ENCODE measurements around the gene ADCY4. TPM values are rescaled to one million over a fixed set of nuclear protein-coding genes. Genes with fewer than 3 reads are reported as not detected.
A peak's percentile ranks its signal among the peaks of the same experiment; 100 is the strongest.

ADCY4 gene
- total and polyA plus RNA-seq, 2 of the 13 experiments (the other 11 are each of a cell fraction or from before 2014, with no cell fraction given) = 0.03 TPM; not detected in 1

DNA sequence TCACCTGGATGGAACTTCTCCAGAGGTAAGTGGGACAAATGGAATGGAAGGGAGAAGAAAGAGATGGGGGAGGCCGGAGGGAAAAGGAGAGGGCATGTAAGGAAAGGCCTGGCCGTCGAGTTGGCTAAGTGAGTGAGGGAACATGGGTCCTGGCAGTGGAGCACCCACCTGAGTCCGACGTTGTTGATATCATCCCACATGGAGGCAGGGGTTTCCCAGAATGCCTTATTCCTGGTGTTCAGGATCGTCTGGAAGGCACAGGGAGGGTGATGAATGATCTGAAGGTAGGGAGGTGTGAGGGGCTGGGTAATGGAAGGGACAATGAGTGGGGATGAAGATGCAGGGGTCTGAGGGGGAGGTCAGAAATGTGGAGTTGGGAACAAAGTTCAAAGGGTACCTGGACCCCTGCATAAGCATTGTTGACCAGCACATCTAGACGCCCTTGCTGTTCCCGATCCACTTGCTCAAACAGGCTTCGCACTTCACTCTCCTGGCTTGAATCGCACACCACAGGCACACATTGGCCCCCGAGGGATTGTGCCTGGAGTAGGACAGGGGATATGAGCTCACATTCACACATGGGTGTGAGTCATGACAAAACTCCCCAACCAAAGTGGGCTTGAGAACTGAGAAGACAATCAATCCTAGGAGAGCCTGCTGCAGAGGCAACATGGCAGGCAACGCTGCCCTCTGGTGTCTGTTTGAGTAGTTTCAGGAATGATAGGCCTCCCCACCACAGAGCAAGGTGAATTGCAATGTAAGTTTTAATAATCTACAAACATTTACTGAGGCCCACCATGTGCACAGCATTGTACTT is 38.3 kb downstream of the ADCY4 start (continued):
- TF ChIP-seq, protein P1, sequence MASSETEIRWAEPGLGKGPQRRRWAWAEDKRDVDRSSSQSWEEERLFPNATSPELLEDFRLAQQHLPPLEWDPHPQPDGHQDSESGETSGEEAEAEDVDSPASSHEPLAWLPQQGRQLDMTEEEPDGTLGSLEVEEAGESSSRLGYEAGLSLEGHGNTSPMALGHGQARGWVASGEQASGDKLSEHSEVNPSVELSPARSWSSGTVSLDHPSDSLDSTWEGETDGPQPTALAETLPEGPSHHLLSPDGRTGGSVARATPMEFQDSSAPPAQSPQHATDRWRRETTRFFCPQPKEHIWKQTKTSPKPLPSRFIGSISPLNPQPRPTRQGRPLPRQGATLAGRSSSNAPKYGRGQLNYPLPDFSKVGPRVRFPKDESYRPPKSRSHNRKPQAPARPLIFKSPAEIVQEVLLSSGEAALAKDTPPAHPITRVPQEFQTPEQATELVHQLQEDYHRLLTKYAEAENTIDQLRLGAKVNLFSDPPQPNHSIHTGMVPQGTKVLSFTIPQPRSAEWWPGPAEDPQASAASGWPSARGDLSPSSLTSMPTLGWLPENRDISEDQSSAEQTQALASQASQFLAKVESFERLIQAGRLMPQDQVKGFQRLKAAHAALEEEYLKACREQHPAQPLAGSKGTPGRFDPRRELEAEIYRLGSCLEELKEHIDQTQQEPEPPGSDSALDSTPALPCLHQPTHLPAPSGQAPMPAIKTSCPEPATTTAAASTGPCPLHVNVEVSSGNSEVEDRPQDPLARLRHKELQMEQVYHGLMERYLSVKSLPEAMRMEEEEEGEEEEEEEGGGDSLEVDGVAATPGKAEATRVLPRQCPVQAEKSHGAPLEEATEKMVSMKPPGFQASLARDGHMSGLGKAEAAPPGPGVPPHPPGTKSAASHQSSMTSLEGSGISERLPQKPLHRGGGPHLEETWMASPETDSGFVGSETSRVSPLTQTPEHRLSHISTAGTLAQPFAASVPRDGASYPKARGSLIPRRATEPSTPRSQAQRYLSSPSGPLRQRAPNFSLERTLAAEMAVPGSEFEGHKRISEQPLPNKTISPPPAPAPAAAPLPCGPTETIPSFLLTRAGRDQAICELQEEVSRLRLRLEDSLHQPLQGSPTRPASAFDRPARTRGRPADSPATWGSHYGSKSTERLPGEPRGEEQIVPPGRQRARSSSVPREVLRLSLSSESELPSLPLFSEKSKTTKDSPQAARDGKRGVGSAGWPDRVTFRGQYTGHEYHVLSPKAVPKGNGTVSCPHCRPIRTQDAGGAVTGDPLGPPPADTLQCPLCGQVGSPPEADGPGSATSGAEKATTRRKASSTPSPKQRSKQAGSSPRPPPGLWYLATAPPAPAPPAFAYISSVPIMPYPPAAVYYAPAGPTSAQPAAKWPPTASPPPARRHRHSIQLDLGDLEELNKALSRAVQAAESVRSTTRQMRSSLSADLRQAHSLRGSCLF (CRISPR knock-in tag; IDR thresholded peaks at IDR 0.05; ENCODE audit: borderline replicate concordance) = no peak
- TF ChIP-seq ATF1 (CRISPR knock-in tag; IDR thresholded peaks at IDR 0.05) (no peak), ZNF737 (CRISPR knock-in tag; IDR thresholded peaks at IDR 0.05; ENCODE audit: borderline replicate concordance) (peak; percentile 64; the same call in 1 of the 2 replicates), RORA (CRISPR knock-in tag; IDR thresholded peaks at IDR 0.05) (no peak), PCBP1 (IDR thresholded peaks at IDR 0.05; ENCODE audit: borderline replicate concordance, low read depth, low read length) (no peak), KDM3A (CRISPR knock-in tag; IDR thresholded peaks at IDR 0.05; ENCODE audit: low read depth) (0 out of 2 replicates have a peak, but pooled peaks have one; percentile 49), HIVEP1 (CRISPR knock-in tag; IDR thresholded peaks at IDR 0.05) (0 out of 2 replicates have a peak, but pooled peaks have one; percentile 37)
- TF ChIP-seq, protein P2, sequence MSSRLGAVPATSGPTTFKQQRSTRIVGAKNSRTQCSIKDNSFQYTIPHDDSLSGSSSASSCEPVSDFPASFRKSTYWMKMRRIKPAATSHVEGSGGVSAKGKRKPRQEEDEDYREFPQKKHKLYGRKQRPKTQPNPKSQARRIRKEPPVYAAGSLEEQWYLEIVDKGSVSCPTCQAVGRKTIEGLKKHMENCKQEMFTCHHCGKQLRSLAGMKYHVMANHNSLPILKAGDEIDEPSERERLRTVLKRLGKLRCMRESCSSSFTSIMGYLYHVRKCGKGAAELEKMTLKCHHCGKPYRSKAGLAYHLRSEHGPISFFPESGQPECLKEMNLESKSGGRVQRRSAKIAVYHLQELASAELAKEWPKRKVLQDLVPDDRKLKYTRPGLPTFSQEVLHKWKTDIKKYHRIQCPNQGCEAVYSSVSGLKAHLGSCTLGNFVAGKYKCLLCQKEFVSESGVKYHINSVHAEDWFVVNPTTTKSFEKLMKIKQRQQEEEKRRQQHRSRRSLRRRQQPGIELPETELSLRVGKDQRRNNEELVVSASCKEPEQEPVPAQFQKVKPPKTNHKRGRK (CRISPR knock-in tag; IDR thresholded peaks at IDR 0.05) = no peak
- TF ChIP-seq, protein P3, sequence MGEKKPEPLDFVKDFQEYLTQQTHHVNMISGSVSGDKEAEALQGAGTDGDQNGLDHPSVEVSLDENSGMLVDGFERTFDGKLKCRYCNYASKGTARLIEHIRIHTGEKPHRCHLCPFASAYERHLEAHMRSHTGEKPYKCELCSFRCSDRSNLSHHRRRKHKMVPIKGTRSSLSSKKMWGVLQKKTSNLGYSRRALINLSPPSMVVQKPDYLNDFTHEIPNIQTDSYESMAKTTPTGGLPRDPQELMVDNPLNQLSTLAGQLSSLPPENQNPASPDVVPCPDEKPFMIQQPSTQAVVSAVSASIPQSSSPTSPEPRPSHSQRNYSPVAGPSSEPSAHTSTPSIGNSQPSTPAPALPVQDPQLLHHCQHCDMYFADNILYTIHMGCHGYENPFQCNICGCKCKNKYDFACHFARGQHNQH (CRISPR knock-in tag; IDR thresholded peaks at IDR 0.05) = peak; percentile 84
- TF ChIP-seq, protein P4, sequence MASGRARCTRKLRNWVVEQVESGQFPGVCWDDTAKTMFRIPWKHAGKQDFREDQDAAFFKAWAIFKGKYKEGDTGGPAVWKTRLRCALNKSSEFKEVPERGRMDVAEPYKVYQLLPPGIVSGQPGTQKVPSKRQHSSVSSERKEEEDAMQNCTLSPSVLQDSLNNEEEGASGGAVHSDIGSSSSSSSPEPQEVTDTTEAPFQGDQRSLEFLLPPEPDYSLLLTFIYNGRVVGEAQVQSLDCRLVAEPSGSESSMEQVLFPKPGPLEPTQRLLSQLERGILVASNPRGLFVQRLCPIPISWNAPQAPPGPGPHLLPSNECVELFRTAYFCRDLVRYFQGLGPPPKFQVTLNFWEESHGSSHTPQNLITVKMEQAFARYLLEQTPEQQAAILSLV (CRISPR knock-in tag; IDR thresholded peaks at IDR 0.05; ENCODE audit: borderline replicate concordance) = no peak; the same call in 1 of the 2 replicates
- TF ChIP-seq, protein P5, sequence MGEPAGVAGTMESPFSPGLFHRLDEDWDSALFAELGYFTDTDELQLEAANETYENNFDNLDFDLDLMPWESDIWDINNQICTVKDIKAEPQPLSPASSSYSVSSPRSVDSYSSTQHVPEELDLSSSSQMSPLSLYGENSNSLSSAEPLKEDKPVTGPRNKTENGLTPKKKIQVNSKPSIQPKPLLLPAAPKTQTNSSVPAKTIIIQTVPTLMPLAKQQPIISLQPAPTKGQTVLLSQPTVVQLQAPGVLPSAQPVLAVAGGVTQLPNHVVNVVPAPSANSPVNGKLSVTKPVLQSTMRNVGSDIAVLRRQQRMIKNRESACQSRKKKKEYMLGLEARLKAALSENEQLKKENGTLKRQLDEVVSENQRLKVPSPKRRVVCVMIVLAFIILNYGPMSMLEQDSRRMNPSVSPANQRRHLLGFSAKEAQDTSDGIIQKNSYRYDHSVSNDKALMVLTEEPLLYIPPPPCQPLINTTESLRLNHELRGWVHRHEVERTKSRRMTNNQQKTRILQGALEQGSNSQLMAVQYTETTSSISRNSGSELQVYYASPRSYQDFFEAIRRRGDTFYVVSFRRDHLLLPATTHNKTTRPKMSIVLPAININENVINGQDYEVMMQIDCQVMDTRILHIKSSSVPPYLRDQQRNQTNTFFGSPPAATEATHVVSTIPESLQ (CRISPR knock-in tag; conservative IDR thresholded peaks at IDR 0.05) = 0 out of 2 replicates have a peak, but pooled peaks have one; percentile 77

Measured in HepG2 (cell line).